Measurements from ENCODE around the gene SERPINA4. TPM values are rescaled to one million over a fixed set of nuclear protein-coding genes. Genes with fewer than 3 reads are reported as not detected.

Gene SERPINA4
- polyA plus RNA-seq, 1 donor from 2014 or later, result not detected

DNA sequence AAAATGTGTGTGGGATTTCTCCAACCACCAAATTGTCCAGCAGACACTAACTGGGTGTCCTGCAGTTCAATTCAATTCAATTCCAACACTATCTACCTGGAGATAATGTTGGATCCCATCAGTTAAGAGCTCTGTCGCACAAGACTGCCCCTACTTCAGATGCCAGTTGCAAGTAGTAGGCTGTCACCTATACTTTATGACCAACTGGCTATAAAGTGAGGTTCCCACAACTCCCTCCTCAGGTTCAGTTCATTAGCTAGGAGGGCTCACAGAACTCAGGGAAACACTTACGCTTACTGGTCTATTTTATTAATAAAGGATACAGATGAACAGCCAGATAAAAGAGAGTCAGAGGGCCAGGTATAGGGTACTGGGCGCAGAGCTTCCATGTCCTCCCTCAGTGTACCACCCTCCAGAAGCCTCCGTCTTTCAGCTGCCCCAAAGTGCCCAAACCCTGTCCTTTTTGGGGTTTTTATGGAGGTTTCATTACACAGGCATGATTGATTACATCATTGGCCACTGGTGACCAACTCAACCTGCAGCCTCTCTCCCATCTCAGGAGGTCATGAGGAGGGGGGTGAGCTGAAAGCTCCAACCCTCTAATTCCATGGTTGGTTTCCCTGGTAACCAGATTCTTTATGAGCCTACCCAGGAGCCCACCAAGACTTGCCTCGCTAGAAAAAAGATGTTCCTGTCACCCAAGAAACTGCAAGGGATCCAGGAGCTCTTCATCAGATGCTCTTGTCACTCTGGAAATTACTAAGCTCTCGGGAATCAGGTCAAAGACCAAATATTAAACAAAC, 12.4 kb downstream of the SERPINA4 start:
- TF ChIP-seq CTCF (IDR thresholded peaks at IDR 0.05; ENCODE audit: poor library complexity, severe bottlenecking), result no peak
- TF ChIP-seq POLR2AphosphoS5 (IDR thresholded peaks at IDR 0.05), result no peak
- TF ChIP-seq EZH2 (IDR thresholded peaks at IDR 0.05; ENCODE audit: borderline replicate concordance, insufficient read depth, low read length, poor library complexity, severe bottlenecking), result no peak
- no peak for TF ChIP-seq REST (IDR thresholded peaks at IDR 0.05; ENCODE audit: borderline replicate concordance)
- TF ChIP-seq MXI1 (conservative IDR thresholded peaks at IDR 0.05; ENCODE audit: poor library complexity, severe bottlenecking), result no peak
- TF ChIP-seq RAD21 (conservative IDR thresholded peaks at IDR 0.05), result no peak
- TF ChIP-seq SMC3 (conservative IDR thresholded peaks at IDR 0.05; ENCODE audit: poor library complexity), result no peak
- TF ChIP-seq TAF1 (IDR thresholded peaks at IDR 0.05; ENCODE audit: low read depth), result no peak
- TF ChIP-seq EP300 (conservative IDR thresholded peaks at IDR 0.05; ENCODE audit: poor library complexity, severe bottlenecking), result no peak
- no peak overlapping the region for H3K27ac ChIP-seq (ENCODE audit: low read length)

DNA sequence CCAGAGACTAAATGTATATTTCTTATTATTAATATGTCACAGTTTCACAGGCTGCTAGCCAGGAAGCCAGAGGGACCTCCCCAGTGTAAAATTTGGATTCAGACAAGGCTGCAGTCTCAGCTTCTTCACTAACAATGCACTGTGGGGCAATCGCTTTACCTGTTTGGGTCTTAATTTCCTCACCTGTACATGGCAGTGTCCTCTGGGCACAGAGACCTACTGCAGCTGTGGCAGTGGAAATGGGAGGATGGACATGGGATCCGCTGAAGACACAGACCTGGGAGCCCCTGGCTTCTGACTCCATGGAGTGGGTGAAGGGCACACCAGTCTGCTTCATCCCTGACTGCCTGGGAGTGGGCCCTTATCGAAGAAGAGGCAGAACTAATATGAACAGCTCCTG, 13.1 kb downstream of the SERPINA4 start:
- no peak for TF ChIP-seq SMC3 (conservative IDR thresholded peaks at IDR 0.05; ENCODE audit: poor library complexity)
- no peak for TF ChIP-seq POLR2AphosphoS5 (IDR thresholded peaks at IDR 0.05)
- no peak for TF ChIP-seq CTCF (IDR thresholded peaks at IDR 0.05; ENCODE audit: poor library complexity, severe bottlenecking)
- no peak overlapping the region for H2AFZ ChIP-seq (ENCODE audit: low read depth, low read length)
- no peak overlapping the region for H3K27ac ChIP-seq (ENCODE audit: low read length)
- H3K9me3 ChIP-seq (ENCODE audit: low read length), result no peaks in the 10 kb centered on the region
- no peak overlapping the region for H3K4me2 ChIP-seq (ENCODE audit: low read length)
- no peak overlapping the region for H3K4me3 ChIP-seq (ENCODE audit: low read length)
- no peaks in the 10 kb centered on the region for H3K36me3 ChIP-seq (ENCODE audit: insufficient read depth, low read length)
- no peaks in the 10 kb centered on the region for H3K79me2 ChIP-seq (replicated peaks; ENCODE audit: insufficient read depth, low read length)
- no peak overlapping the region for H3K9ac ChIP-seq (ENCODE audit: low read length)
- H4K20me1 ChIP-seq (ENCODE audit: insufficient read depth), result no peaks in the 10 kb centered on the region
- no peaks in the 10 kb centered on the region for H3F3A ChIP-seq (ENCODE audit: insufficient read depth, low read length, poor library complexity, severe bottlenecking)
- no peaks in the 10 kb centered on the region for H3K9me2 ChIP-seq (ENCODE audit: insufficient read depth, low read length)
- no peaks in the 10 kb centered on the region for H3K27me3 ChIP-seq (ENCODE audit: insufficient read depth, low read depth, low read length)

More for the DNA sequence above, 12.4 kb downstream of the SERPINA4 start:
- Histone ChIP-seq H3K4me3 (ENCODE audit: low read length) (no peak overlapping the region), H3K36me3 (ENCODE audit: insufficient read depth, low read length) (no peaks in the 10 kb centered on the region), H3K9me3 (ENCODE audit: low read length) (no peaks in the 10 kb centered on the region), H2AFZ (ENCODE audit: low read depth, low read length) (no peak overlapping the region), H3F3A (ENCODE audit: insufficient read depth, low read length, poor library complexity, severe bottlenecking) (no peaks in the 10 kb centered on the region), H3K4me2 (ENCODE audit: low read length) (no peak overlapping the region), H3K27me3 (ENCODE audit: insufficient read depth, low read depth, low read length) (no peaks in the 10 kb centered on the region), H3K79me2 (replicated peaks; ENCODE audit: insufficient read depth, low read length) (no peaks in the 10 kb centered on the region), H4K20me1 (ENCODE audit: insufficient read depth) (no peaks in the 10 kb centered on the region), H3K9me2 (ENCODE audit: insufficient read depth, low read length) (no peaks in the 10 kb centered on the region), H3K9ac (ENCODE audit: low read length) (no peak overlapping the region)
